DOHH2 (cell line): ENCODE data around the gene TRO.

Experiments
- H3F3A ChIP-seq: fragments of 200-600 bp; sonication (generic), shearing (Covaris generic); 2 replicates; pipeline ENCODE4 v1.6.0; 2016; ENCODE audit warnings: antibody characterized with exemption, mild to moderate bottlenecking; ENCODE audit not compliant: control insufficient read depth, insufficient read depth
- H3K27ac ChIP-seq: fragments of 200-600 bp; sonication (generic); 2 replicates; pipeline ENCODE4 v1.5.1; 2014; ENCODE audit warnings: low read depth, mild to moderate bottlenecking, low read length, moderate library complexity
- H3K27me3 ChIP-seq: fragments of 200-600 bp; sonication (generic); 2 replicates; pipeline ENCODE4 v1.6.1; 2014; ENCODE audit warnings: mild to moderate bottlenecking, low read length, mixed read lengths; ENCODE audit not compliant: control insufficient read depth
- H3K36me3 ChIP-seq: fragments of 200-600 bp; sonication (generic); 2 replicates; pipeline ENCODE4 v1.6.1; 2014; ENCODE audit warnings: mild to moderate bottlenecking, low read length, moderate library complexity, mixed read lengths; ENCODE audit not compliant: control insufficient read depth
- H3K4me1 ChIP-seq: fragments of 200-600 bp; sonication (generic); 2 replicates; pipeline ENCODE4 v1.6.1; 2014; ENCODE audit warnings: mild to moderate bottlenecking, low read length, mixed read lengths; ENCODE audit not compliant: control insufficient read depth
- H3K4me2 ChIP-seq: fragments of 200-600 bp; sonication (generic); 2 replicates; pipeline ENCODE4 v1.6.0; 2014; ENCODE audit warnings: mild to moderate bottlenecking, low read length, moderate library complexity
- H3K4me3 ChIP-seq: fragments of 200-600 bp; sonication (generic); 2 replicates; pipeline ENCODE4 v1.5.1; 2014; ENCODE audit warnings: mild to moderate bottlenecking, low read length, mixed read lengths
- H3K79me2 ChIP-seq: fragments of 200-600 bp; sonication (generic); 2 replicates; pipeline ENCODE4 v1.6.1; 2014; ENCODE audit warnings: mild to moderate bottlenecking, low read length, mixed read lengths; ENCODE audit not compliant: control insufficient read depth
- H3K9me2 ChIP-seq: fragments of 200-600 bp; sonication (generic); replicated peaks from 2 replicates; pipeline ENCODE4 v1.6.1; 2014; ENCODE audit warnings: mild to moderate bottlenecking, low read length, mixed read lengths; ENCODE audit not compliant: control insufficient read depth
- H3K9me3 ChIP-seq: fragments of 200-600 bp; sonication (generic); 2 replicates; pipeline ENCODE4 v1.6.1; 2014; ENCODE audit warnings: antibody characterized with exemption, low read length, mixed read lengths; ENCODE audit not compliant: control insufficient read depth, insufficient read depth
- H4K20me1 ChIP-seq: fragments of 200-600 bp; sonication (generic); 2 replicates; pipeline ENCODE4 v1.6.0; 2014; ENCODE audit warnings: low read depth, mild to moderate bottlenecking, antibody characterized with exemption, low read length, moderate library complexity; ENCODE audit not compliant: control insufficient read depth, insufficient read depth
- CTCF ChIP-seq: fragments of 200-600 bp; sonication (generic); IDR thresholded peaks from one replicate; pipeline ENCODE4 v1.5.1; 2014; ENCODE audit warnings: antibody characterized with exemption, mild to moderate bottlenecking, low read depth, low read length; ENCODE audit not compliant: poor library complexity, severe bottlenecking
- EZH2phosphoT487 ChIP-seq: fragments of 200-600 bp; sonication (generic); IDR thresholded peaks from 2 replicates; pipeline ENCODE4 v1.6.1; 2017; ENCODE audit warnings: borderline replicate concordance, mild to moderate bottlenecking, antibody characterized with exemption, low read length, moderate library complexity, mixed read lengths

Gene TRO

GRCh38 chrX:54930291-54931049 lies 9.8 kb downstream of the TRO start:
- H3K4me1 ChIP-seq: no peaks in the 10 kb centered on the region
- no peaks in the 10 kb centered on the region for H3K9me3 ChIP-seq
- H3F3A ChIP-seq: no peaks in the 10 kb centered on the region
- TF ChIP-seq EZH2phosphoT487: no peak
- TF ChIP-seq CTCF: no peak
- H3K79me2 ChIP-seq: no peaks in the 10 kb centered on the region
- H3K4me2 ChIP-seq: no peak overlapping the region
- H3K9me2 ChIP-seq: no peaks in the 10 kb centered on the region
- H4K20me1 ChIP-seq: no peaks in the 10 kb centered on the region
- no peak overlapping the region for H3K27ac ChIP-seq
- no peaks in the 10 kb centered on the region for H3K36me3 ChIP-seq
- H3K27me3 ChIP-seq: no peaks in the 10 kb centered on the region
- H3K4me3 ChIP-seq: no peak overlapping the region

GRCh38 chrX:54931107-54931506 lies 10.5 kb downstream of the TRO start:
- H3K36me3 ChIP-seq: no peaks in the 10 kb centered on the region
- TF ChIP-seq CTCF (no peak), EZH2phosphoT487 (no peak)
- no peak overlapping the region for H3K4me2 ChIP-seq
- no peaks in the 10 kb centered on the region for H3K9me2 ChIP-seq
- H3K9me3 ChIP-seq: no peaks in the 10 kb centered on the region
- H3K27me3 ChIP-seq: no peaks in the 10 kb centered on the region
- H3K79me2 ChIP-seq: no peaks in the 10 kb centered on the region
- H3K4me3 ChIP-seq: no peak overlapping the region
- no peaks in the 10 kb centered on the region for H3F3A ChIP-seq
- no peak overlapping the region for H3K27ac ChIP-seq
- no peaks in the 10 kb centered on the region for H4K20me1 ChIP-seq
- no peaks in the 10 kb centered on the region for H3K4me1 ChIP-seq

GRCh38 chrX:54933150-54933826 lies 12.7 kb downstream of the TRO start:
- TF ChIP-seq CTCF (no peak), EZH2phosphoT487 (no peak)

More at GRCh38 chrX:54933150-54933826, 12.7 kb downstream of the TRO start:
- H4K20me1 ChIP-seq: no peaks in the 10 kb centered on the region
- no peak overlapping the region for H3K4me2 ChIP-seq
- H3K9me2 ChIP-seq: no peaks in the 10 kb centered on the region
- H3K4me1 ChIP-seq: no peaks in the 10 kb centered on the region
- no peak overlapping the region for H3K4me3 ChIP-seq
- H3K27ac ChIP-seq: no peak overlapping the region
- H3K9me3 ChIP-seq: no peaks in the 10 kb centered on the region
- no peaks in the 10 kb centered on the region for H3F3A ChIP-seq
- H3K79me2 ChIP-seq: no peaks in the 10 kb centered on the region
- no peaks in the 10 kb centered on the region for H3K27me3 ChIP-seq
- no peaks in the 10 kb centered on the region for H3K36me3 ChIP-seq
